ENCODE results near the gene DNAJB8.

DNAJB8 gene

DNA sequence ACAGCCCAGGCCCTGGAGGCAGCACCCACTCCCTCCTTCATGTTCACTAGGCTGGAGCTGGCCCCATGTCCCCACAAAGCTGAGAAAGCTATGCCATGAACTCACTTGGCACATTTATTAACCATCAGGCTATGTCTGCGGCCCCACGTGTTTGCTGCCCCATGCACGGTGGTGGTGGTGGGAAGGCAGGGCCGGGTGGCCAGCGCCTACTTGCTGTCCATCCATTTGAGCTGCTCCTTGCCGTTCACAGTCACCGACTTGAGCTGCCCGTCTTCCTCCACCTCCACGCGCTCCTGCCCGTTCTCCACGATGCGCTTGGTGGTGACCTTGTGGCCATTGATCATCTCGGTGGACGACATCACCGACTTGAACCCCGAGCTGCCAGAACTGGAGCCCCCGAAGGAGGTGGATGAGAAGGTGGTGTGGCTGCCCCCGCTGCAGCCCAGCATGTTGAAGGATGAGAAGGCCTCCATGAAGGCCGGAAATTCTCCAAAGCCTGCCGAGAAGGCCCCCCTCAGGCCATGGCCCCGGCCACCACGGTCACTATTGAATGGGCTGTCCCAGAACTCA, 4.3 kb downstream of the DNAJB8 start:
- Histone ChIP-seq H3K27me3 (ENCODE audit: control insufficient read depth, low read length) (0 out of 2 replicates have a peak, but pooled peaks cover 3% of the 10 kb centered on the region), H3K4me3 (ENCODE audit: low read length) (no peak overlapping the region), H3K9me3 (ENCODE audit: control insufficient read depth, insufficient read depth, low read length) (no peaks in the 10 kb centered on the region), H3K4me1 (ENCODE audit: control insufficient read depth, low read length) (no peaks in the 10 kb centered on the region), H3K79me2 (ENCODE audit: control insufficient read depth, low read length) (no peaks in the 10 kb centered on the region), H3K27ac (ENCODE audit: low read depth, low read length) (no peak overlapping the region), H3K4me2 (ENCODE audit: low read length) (no peak overlapping the region), H3K9me2 (replicated peaks; ENCODE audit: control insufficient read depth, low read length) (no peaks in the 10 kb centered on the region), H4K20me1 (ENCODE audit: control insufficient read depth, insufficient read depth, low read depth, low read length) (no peaks in the 10 kb centered on the region), H3F3A (ENCODE audit: control insufficient read depth, insufficient read depth) (no peaks in the 10 kb centered on the region), H3K36me3 (ENCODE audit: control insufficient read depth, low read length) (no peaks in the 10 kb centered on the region)
- TF ChIP-seq, protein P1, sequence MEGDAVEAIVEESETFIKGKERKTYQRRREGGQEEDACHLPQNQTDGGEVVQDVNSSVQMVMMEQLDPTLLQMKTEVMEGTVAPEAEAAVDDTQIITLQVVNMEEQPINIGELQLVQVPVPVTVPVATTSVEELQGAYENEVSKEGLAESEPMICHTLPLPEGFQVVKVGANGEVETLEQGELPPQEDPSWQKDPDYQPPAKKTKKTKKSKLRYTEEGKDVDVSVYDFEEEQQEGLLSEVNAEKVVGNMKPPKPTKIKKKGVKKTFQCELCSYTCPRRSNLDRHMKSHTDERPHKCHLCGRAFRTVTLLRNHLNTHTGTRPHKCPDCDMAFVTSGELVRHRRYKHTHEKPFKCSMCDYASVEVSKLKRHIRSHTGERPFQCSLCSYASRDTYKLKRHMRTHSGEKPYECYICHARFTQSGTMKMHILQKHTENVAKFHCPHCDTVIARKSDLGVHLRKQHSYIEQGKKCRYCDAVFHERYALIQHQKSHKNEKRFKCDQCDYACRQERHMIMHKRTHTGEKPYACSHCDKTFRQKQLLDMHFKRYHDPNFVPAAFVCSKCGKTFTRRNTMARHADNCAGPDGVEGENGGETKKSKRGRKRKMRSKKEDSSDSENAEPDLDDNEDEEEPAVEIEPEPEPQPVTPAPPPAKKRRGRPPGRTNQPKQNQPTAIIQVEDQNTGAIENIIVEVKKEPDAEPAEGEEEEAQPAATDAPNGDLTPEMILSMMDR (IDR thresholded peaks at IDR 0.05; ENCODE audit: low read depth, low read length, poor library complexity, severe bottlenecking), result no peak
- TF ChIP-seq EZH2phosphoT487 (IDR thresholded peaks at IDR 0.05; ENCODE audit: borderline replicate concordance, low read length), result no peak

DNA sequence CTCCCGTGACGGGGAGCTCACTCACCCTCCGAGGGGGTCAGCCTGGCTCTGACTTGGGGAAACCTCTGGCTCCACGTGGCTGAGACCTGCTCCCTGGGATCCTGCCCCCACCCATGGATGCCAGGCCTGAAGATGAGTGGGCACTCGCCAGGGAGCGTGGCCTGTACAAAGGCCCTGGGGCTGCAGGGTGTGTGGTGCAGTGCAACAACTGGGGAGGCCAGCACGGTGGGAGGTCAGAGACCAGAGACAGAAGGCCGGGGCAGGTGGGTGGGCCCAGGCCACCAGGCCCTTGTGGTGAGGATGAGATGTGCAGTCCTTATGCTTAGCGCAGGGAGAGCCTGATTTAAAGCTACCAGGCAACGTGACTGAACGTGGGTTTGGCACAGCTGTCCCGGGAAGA, 5.0 kb downstream of the DNAJB8 start:
- 0 out of 2 replicates have a peak, but pooled peaks cover 3% of the 10 kb centered on the region for H3K27me3 ChIP-seq (ENCODE audit: control insufficient read depth, low read length)
- no peaks in the 10 kb centered on the region for H3K36me3 ChIP-seq (ENCODE audit: control insufficient read depth, low read length)
- H3F3A ChIP-seq (ENCODE audit: control insufficient read depth, insufficient read depth), result no peaks in the 10 kb centered on the region
- TF ChIP-seq, protein P1 (IDR thresholded peaks at IDR 0.05; ENCODE audit: low read depth, low read length, poor library complexity, severe bottlenecking), result no peak
- TF ChIP-seq EZH2phosphoT487 (IDR thresholded peaks at IDR 0.05; ENCODE audit: borderline replicate concordance, low read length), result no peak
- H3K79me2 ChIP-seq (ENCODE audit: control insufficient read depth, low read length), result no peaks in the 10 kb centered on the region
- H3K4me1 ChIP-seq (ENCODE audit: control insufficient read depth, low read length), result no peaks in the 10 kb centered on the region
- no peak overlapping the region for H3K27ac ChIP-seq (ENCODE audit: low read depth, low read length)
- no peaks in the 10 kb centered on the region for H4K20me1 ChIP-seq (ENCODE audit: control insufficient read depth, insufficient read depth, low read depth, low read length)
- no peak overlapping the region for H3K4me2 ChIP-seq (ENCODE audit: low read length)
- H3K4me3 ChIP-seq (ENCODE audit: low read length), result no peak overlapping the region
- no peaks in the 10 kb centered on the region for H3K9me3 ChIP-seq (ENCODE audit: control insufficient read depth, insufficient read depth, low read length)
- no peaks in the 10 kb centered on the region for H3K9me2 ChIP-seq (replicated peaks; ENCODE audit: control insufficient read depth, low read length)

DNA sequence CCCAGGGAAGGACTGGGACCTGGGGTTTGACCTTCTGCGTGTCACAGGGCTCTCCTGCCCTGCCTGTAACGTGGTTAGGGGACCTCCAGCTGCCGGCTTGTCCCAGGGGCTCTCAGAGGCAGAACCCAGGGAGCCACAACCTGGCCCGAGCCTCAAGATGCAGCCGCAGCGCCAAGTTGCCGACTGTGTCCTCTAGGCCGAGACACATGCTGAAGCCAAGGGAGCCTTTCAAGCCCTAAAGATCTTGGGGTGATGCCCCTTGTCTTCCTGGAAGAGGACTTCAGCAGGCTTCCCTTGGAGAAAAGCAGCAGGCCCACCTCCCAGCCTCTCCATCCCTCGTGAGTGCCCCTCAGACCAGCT, 7.2 kb downstream of the DNAJB8 start:
- Histone ChIP-seq H3K27ac (ENCODE audit: low read depth, low read length) (no peak overlapping the region), H3K36me3 (ENCODE audit: control insufficient read depth, low read length) (no peaks in the 10 kb centered on the region), H3K4me3 (ENCODE audit: low read length) (no peak overlapping the region), H3K4me1 (ENCODE audit: control insufficient read depth, low read length) (no peaks in the 10 kb centered on the region), H3K9me2 (replicated peaks; ENCODE audit: control insufficient read depth, low read length) (no peaks in the 10 kb centered on the region), H3K27me3 (ENCODE audit: control insufficient read depth, low read length) (peaks cover 8% of the 10 kb centered on the region), H3K9me3 (ENCODE audit: control insufficient read depth, insufficient read depth, low read length) (no peaks in the 10 kb centered on the region), H3K4me2 (ENCODE audit: low read length) (no peak overlapping the region), H3F3A (ENCODE audit: control insufficient read depth, insufficient read depth) (no peaks in the 10 kb centered on the region), H3K79me2 (ENCODE audit: control insufficient read depth, low read length) (no peaks in the 10 kb centered on the region), H4K20me1 (ENCODE audit: control insufficient read depth, insufficient read depth, low read depth, low read length) (no peaks in the 10 kb centered on the region)
- TF ChIP-seq, protein P1 (IDR thresholded peaks at IDR 0.05; ENCODE audit: low read depth, low read length, poor library complexity, severe bottlenecking), result no peak
- TF ChIP-seq EZH2phosphoT487 (IDR thresholded peaks at IDR 0.05; ENCODE audit: borderline replicate concordance, low read length), result no peak
